Body of pancreas (tissue), 4 donors: Measurements from ENCODE around the gene TRPM3. TPM values are rescaled to one million over a fixed set of nuclear protein-coding genes. Genes with fewer than 3 reads are reported as not detected.

ENCODE experiments used
- ATAC-seq: fragments of 150-250 bp; one replicate; pipeline ENCODE4 v1.9.1; 2016
- DNase-seq, 4 donors: peaks; one replicate each; pipeline ENCODE4 v3.0.0-alpha.2; 2019
- H3K27ac ChIP-seq, 4 donors: fragments of 200-600 bp; sonication (generic); 1 replicate in 3 of 4; 2 replicates in 1 of 4; pipeline versions ENCODE4 v1.5.1 to v1.6.1; 2016 to 2019; ENCODE audit warnings: mild to moderate bottlenecking in 1 of 4, mixed read lengths in 1 of 4, moderate library complexity in 1 of 4
- H3K27me3 ChIP-seq, 2 donors: fragments of 200-600 bp; sonication (generic); one replicate each; pipeline ENCODE4 v1.6.0; 2016; ENCODE audit warnings: mild to moderate bottlenecking in 1 of 2
- H3K36me3 ChIP-seq, 2 donors: fragments of 200-600 bp; sonication (generic); replicated peaks in 1 of 2; 2 replicates each; pipeline ENCODE4 v1.5.1; 2016; ENCODE audit warnings: low read depth in 2 of 2; ENCODE audit not compliant: insufficient read depth in 1 of 2
- H3K4me1 ChIP-seq: fragments of 200-600 bp; sonication (generic); one replicate; pipeline ENCODE4 v1.6.0; 2016
- H3K4me3 ChIP-seq, 2 donors: fragments of 200-600 bp; sonication (generic); 1 replicate in 1 of 2; 2 replicates in 1 of 2; pipeline ENCODE4 v1.5.1; 2016 to 2019
- H3K9me3 ChIP-seq, 3 donors: fragments of 200-600 bp; sonication (generic); 1 replicate in 2 of 3; 2 replicates in 1 of 3; pipeline ENCODE4 v1.5.1; 2016
- CTCF ChIP-seq, 7 experiments: fragments of 450-650 bp in 4 of 7; fragments of 200-600 bp in 3 of 7; sonication (generic) in 3 of 7; IDR thresholded peaks; one replicate each; pipeline ENCODE4 v1.5.1; 2016 to 2019; ENCODE audit warnings: antibody characterized with exemption in 7 of 7
- POLR2A ChIP-seq, 3 donors: fragments of 450-650 bp; IDR thresholded peaks; one replicate each; pipeline ENCODE4 v1.6.1; 2016; ENCODE audit warnings: antibody characterized with exemption in 3 of 3, mild to moderate bottlenecking in 2 of 3
- WGBS, 2 donors: methylation state at CpG; one replicate each; pipeline ENCODE4 v1.1.5; 2017; 5-methylcytosine and 5-hydroxymethylcytosine counted together
- intact Hi-C: fragments of 100-400 bp; cut with DNase I; formaldehyde crosslinking; loops from one replicate; pipeline ENCODE4 v1.15.1; 2023
- total RNA-seq, 2 donors: library from RNA; depleted of rRNA; stranded (reverse); fragments of >200 nt; gene quantifications; one replicate each; pipeline ENCODE4 v1.1.0, GENCODE V29; 2016

Gene TRPM3
- total RNA-seq, 2 donors from 2014 or later, result 0.78 to 1.3 TPM

- Histone ChIP-seq H3K4me3 (no peak overlapping the region), H3K9me3 (no peaks in the 10 kb centered on the region), H3K4me1 (no peaks in the 10 kb centered on the region), H3K27me3 (no peaks in the 10 kb centered on the region), H3K36me3 (no peaks in the 10 kb centered on the region), H3K27ac (no peak overlapping the region)
- 25 to 43% methylated on average over 1 of the region's 1 CpG for WGBS, 2 donors
- TF ChIP-seq POLR2A (IDR thresholded peaks at IDR 0.05) (no peak), CTCF (IDR thresholded peaks at IDR 0.05) (no peak)
- no peak for ATAC-seq
- intact Hi-C loops, result no loop called here
- DNase-seq, result no peak
Measured at GRCh38 chr9:70954126-70954525, 167.3 kb downstream of the TRPM3 start.

GRCh38 chr9:70951749-70952727 is 169.4 kb downstream of the TRPM3 start:
- 68 to 79% methylated on average over 4 of the region's 4 CpGs for WGBS, 2 donors
- Histone ChIP-seq H3K4me1 (no peaks in the 10 kb centered on the region), H3K27ac (no peak overlapping the region), H3K4me3 (no peak overlapping the region), H3K36me3 (no peaks in the 10 kb centered on the region), H3K27me3 (no peaks in the 10 kb centered on the region), H3K9me3 (no peaks in the 10 kb centered on the region)
- intact Hi-C loops, result no loop called here
- no peak for DNase-seq
- ATAC-seq, result no peak
- no peak for TF ChIP-seq POLR2A (IDR thresholded peaks at IDR 0.05)
- no peak for TF ChIP-seq CTCF (IDR thresholded peaks at IDR 0.05)

- H3K9me3 ChIP-seq, result no peaks in the 10 kb centered on the region
- no peaks in the 10 kb centered on the region for H3K36me3 ChIP-seq
- H3K27me3 ChIP-seq, result no peaks in the 10 kb centered on the region
- H3K4me3 ChIP-seq, result no peak overlapping the region
- intact Hi-C loops, result no loop called here
- H3K27ac ChIP-seq, result no peak overlapping the region
- DNase-seq, result no peak
- no peak for TF ChIP-seq POLR2A (IDR thresholded peaks at IDR 0.05)
- TF ChIP-seq CTCF (IDR thresholded peaks at IDR 0.05), result no peak
- WGBS, 2 donors, result 45 to 46% methylated on average over 2 of the region's 2 CpGs
- ATAC-seq, result no peak
- H3K4me1 ChIP-seq, result no peaks in the 10 kb centered on the region
Measured at GRCh38 chr9:70950270-70950669, 171.2 kb downstream of the TRPM3 start.

GRCh38 chr9:70949239-70949638 is 172.2 kb downstream of the TRPM3 start:
- Histone ChIP-seq H3K4me1 (no peaks in the 10 kb centered on the region), H3K27ac (no peak overlapping the region), H3K36me3 (no peaks in the 10 kb centered on the region), H3K4me3 (no peak overlapping the region), H3K9me3 (no peaks in the 10 kb centered on the region), H3K27me3 (no peaks in the 10 kb centered on the region)
- no peak for TF ChIP-seq CTCF (IDR thresholded peaks at IDR 0.05)
- TF ChIP-seq POLR2A (IDR thresholded peaks at IDR 0.05), result no peak
- no peak for ATAC-seq
- 44 to 51% methylated on average over 4 of the region's 4 CpGs for WGBS, 2 donors
- intact Hi-C loops, result no loop called here
- DNase-seq, result no peak
